ENCODE results near the gene NEK4. TPM values are rescaled to one million over a fixed set of nuclear protein-coding genes. Genes with fewer than 3 reads are reported as not detected.

Gene NEK4
- total and polyA plus RNA-seq, 2 of the 13 experiments (the other 11 are each of a cell fraction or from before 2014, with no cell fraction given) = 16.5 to 38.0 TPM

GRCh38 chr3:52771702-52772101, 962 bp upstream of the NEK4 start (continued):
- TF ChIP-seq ZNF276 (CRISPR knock-in tag; IDR thresholded peaks at IDR 0.05; ENCODE audit: low read depth) (no peak), KDM5A (IDR thresholded peaks at IDR 0.05; ENCODE audit: borderline replicate concordance, low read length) (no peak), ZKSCAN8 (CRISPR knock-in tag; IDR thresholded peaks at IDR 0.05; ENCODE audit: borderline replicate concordance) (no peak)

- ATAC-seq (no peak), FAIRE-seq (no peak), DNase-seq (ENCODE audit: low spot score) (no peak)
- in situ Hi-C loops (cut with HindIII; ENCODE audit: extremely low pct_ligation_motif_present, low pct_unique_long_range_greater_than_20kb) (no loop called here), intact Hi-C loops (cut with micrococcal nuclease; ENCODE audit: unreplicated experiment) (loop anchor here (2.0 to 10.0 kb wide), 2 partner anchors 15 to 53 kb away; no protein-coding TSS in a partner anchor)
- Histone ChIP-seq H3K27me3 (ENCODE audit: control insufficient read depth in 1 of 2, insufficient read depth in 2 of 2, low read length in 2 of 2) (no peaks in the 10 kb centered on the region), H3K9me3 (ENCODE audit: low read length) (no peaks in the 10 kb centered on the region), H3K79me2 (ENCODE audit: insufficient read depth, low read length) (peaks cover 17% of the 10 kb centered on the region), H2AFZ (ENCODE audit: low read length) (peak overlapping the region; percentile 82), H3K9ac (ENCODE audit: insufficient read depth, low read depth, low read length) (peak overlapping the region; percentile 79), H3K4me3 (replicated peaks in 1 of 3; ENCODE audit: insufficient read depth in 1 of 3, low read depth in 2 of 3, low read length in 3 of 3) (peak overlapping the region; percentile 52 to 89 (median 72)), H3K36me3 (replicated peaks in 1 of 2; ENCODE audit: control insufficient read depth in 1 of 2, insufficient read depth in 2 of 2, low read length in 2 of 2) (peaks cover 3 to 13% of the 10 kb centered on the region in 2 experiments; a peak in 3 of 5 replicates), H3K4me1 (ENCODE audit: insufficient read depth, low read length) (peaks cover 66% of the 10 kb centered on the region), H3K27ac (ENCODE audit: extremely low read length, insufficient read depth, low read length) (peak overlapping the region; percentile 80), H4K20me1 (ENCODE audit: insufficient read depth, low read length) (no peaks in the 10 kb centered on the region), H3K4me2 (ENCODE audit: low read depth, low read length) (peak overlapping the region; percentile 94)
- BruUV-seq (replicated peaks) = TSS peak; percentile 94
- TF ChIP-seq WIZ (CRISPR knock-in tag; IDR thresholded peaks at IDR 0.05) = 0 out of 2 replicates have a peak, but pooled peaks have one; percentile 8
- no peak for TF ChIP-seq ZNF274 (CRISPR knock-in tag; IDR thresholded peaks at IDR 0.05)
- TF ChIP-seq ZNF317 (CRISPR knock-in tag; IDR thresholded peaks at IDR 0.05) = peak; percentile 6; the same call in 1 of the 2 replicates
- 0 out of 2 replicates have a peak, but pooled peaks have one; percentile 16 for TF ChIP-seq ATF7-NPFF (CRISPR knock-in tag; IDR thresholded peaks at IDR 0.05; ENCODE audit: low read depth)
- no peak for TF ChIP-seq ETV5 (CRISPR knock-in tag; IDR thresholded peaks at IDR 0.05; ENCODE audit: borderline replicate concordance)
- TF ChIP-seq NFIC (IDR thresholded peaks at IDR 0.05; ENCODE audit: low read length) = 0 out of 2 replicates have a peak, but pooled peaks have one; percentile 1
- TF ChIP-seq ZNF205 (CRISPR knock-in tag; IDR thresholded peaks at IDR 0.05) = 0 out of 2 replicates have a peak, but pooled peaks have one; percentile 2
- 52% methylated on average over 5 of the region's 5 CpGs for WGBS (ENCODE audit: low lambda C conversion rate)
- ChIA-PET POLR2A (interaction anchor here (1.1 to 18.4 kb wide), 10 partner anchors 8 to 126 kb away, joined by 3 to 466 read pairs (median 8); partner anchors contain the start of genes GLT8D1, ITIH3, SPCS1 and STIMATE), CTCF (ENCODE audit: low intra/inter-chr PET ratio, low total read pairs) (no interaction called here)
These were observed 568 bp upstream of the NEK4 start for GRCh38 chr3:52771334-52771681.

Measured in HepG2 (cell line).